Left kidney (tissue), 8 donors: ENCODE results near the gene ALDOC. TPM values are rescaled to one million over a fixed set of nuclear protein-coding genes. Genes with fewer than 3 reads are reported as not detected.
"Not testable (repeated sequence)": the region's sequence is repeated elsewhere in the genome, so short reads cannot be mapped to it uniquely, and the experiment has no call there.

Source experiments
- DNase-seq: peaks from one replicate; pipeline ENCODE4 v3.0.0-alpha.2; 2013
- long read RNA-seq, 8 donors: transcript quantifications; one replicate each; lab custom pipeline, GENCODE V29; 2026
- polyA plus RNA-seq: library from polyadenylated mRNA; unstranded; fragments of 120-200 nt; gene quantifications from one replicate; pipeline ENCODE4 v1.2.1, GENCODE V29; 2013; ENCODE audit not compliant: insufficient read length

Gene ALDOC
- polyA plus RNA-seq: 24.6 TPM
- long read RNA-seq, donor 1, transcript ALDOC-201 (9 exons, 1,982 nt): major isoform, 8 of 9 reads
- long read RNA-seq, donor 1, partial matches to known transcripts: 0 of 9 reads
- long read RNA-seq, donor 1, other reads (novel, unspliced or antisense): 0 of 9 reads
- long read RNA-seq, donor 2, transcript ALDOC-201 (9 exons, 1,982 nt): major isoform, 6 of 12 reads
- long read RNA-seq, donor 2, partial matches to known transcripts: 5 of 12 reads
- long read RNA-seq, donor 2, other reads (novel, unspliced or antisense): 0 of 12 reads
- long read RNA-seq, donor 3, transcript ALDOC-201 (9 exons, 1,982 nt): major isoform, 5 of 12 reads
- long read RNA-seq, donor 3, partial matches to known transcripts: 5 of 12 reads
- long read RNA-seq, donor 3, other reads (novel, unspliced or antisense): 0 of 12 reads
- long read RNA-seq, donor 4: 0 reads
- long read RNA-seq, donor 5, transcript ALDOC-201 (9 exons, 1,982 nt): major isoform, 7 of 24 reads
- long read RNA-seq, donor 5, partial matches to known transcripts: 14 of 24 reads
- long read RNA-seq, donor 5, other reads (novel, unspliced or antisense): 0 of 24 reads
- long read RNA-seq, donor 6, partial matches to known transcripts: 16 of 18 reads
- long read RNA-seq, donor 6, other reads (novel, unspliced or antisense): 0 of 18 reads
- long read RNA-seq, donor 7, transcript ALDOC-201 (9 exons, 1,982 nt): major isoform, 7 of 19 reads
- long read RNA-seq, donor 7, partial matches to known transcripts: 11 of 19 reads
- long read RNA-seq, donor 7, other reads (novel, unspliced or antisense): 0 of 19 reads
- long read RNA-seq, donor 8, partial matches to known transcripts: 0 of 4 reads
- long read RNA-seq, donor 8, other reads (novel, unspliced or antisense): 0 of 4 reads

GRCh38 chr17:28576758-28577465, at the start of gene ALDOC:
ALDOC (minus strand) TSS chr17:28576895; CDS start chr17:28575532, 1,363 bp downstream.
- DNase-seq: peak; percentile 85

GRCh38 chr17:28624148-28624547, 47.5 kb upstream of the ALDOC start:
- no peak for DNase-seq

- no peak for DNase-seq
Measured at GRCh38 chr17:28623696-28624095, 47.0 kb upstream of the ALDOC start.

DNA sequence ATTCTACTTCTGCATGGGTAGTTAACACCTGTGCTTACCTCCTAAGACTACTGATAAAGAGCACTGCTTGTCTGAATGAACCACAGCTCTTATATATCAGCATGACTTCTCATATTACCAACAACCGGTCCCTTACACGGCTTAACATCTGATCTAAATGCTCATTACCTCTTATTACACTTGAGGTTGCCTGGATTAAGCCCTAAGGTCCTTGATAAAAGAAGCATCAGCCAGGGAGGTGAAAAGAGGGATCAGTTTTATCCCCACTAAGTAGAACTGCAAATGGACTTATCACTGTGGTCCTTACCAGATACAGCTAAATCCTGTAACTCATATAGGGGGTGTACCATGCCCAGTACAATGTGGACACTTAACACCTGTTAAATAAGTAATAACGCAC, 45.5 kb upstream of the ALDOC start:
- DNase-seq: no peak

- no peak for DNase-seq
Measured at GRCh38 chr17:28620010-28620409, 43.3 kb upstream of the ALDOC start.

GRCh38 chr17:28618464-28618863, 41.8 kb upstream of the ALDOC start:
- no peak for DNase-seq

GRCh38 chr17:28616281-28616680, 39.6 kb upstream of the ALDOC start:
- no peak for DNase-seq

DNA sequence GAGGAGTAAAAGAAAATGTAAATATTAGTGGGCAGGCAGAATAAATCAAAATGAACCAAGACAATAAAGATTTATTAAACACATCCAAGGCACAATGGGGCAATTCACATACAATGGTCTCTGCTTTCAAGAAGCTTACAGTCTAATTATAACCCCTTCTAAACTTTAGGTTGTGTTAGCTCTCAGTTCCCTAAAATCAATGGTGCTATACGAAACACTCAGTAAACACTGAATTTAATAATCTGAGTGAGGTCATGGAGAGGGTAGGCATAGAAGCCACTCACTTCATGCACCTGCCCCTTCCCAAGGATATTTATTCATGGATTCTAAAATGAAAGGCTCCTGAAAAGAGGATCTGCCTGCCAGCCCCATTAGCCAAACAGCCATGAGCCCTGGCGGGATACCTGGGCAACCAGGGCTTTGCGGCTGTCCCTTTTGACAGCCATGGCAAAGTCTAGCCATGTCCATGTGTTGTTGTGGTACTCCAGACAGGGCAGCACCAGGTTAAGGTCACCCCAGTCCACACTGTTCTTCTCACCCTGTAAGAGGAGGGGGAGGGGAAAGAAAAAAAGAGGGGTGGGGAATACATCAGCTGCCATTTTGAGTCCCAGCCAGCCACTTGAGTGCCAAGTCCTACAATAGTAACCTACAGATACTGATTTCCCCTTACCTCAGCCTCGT, 38.7 kb upstream of the ALDOC start:
- no peak for DNase-seq

DNA sequence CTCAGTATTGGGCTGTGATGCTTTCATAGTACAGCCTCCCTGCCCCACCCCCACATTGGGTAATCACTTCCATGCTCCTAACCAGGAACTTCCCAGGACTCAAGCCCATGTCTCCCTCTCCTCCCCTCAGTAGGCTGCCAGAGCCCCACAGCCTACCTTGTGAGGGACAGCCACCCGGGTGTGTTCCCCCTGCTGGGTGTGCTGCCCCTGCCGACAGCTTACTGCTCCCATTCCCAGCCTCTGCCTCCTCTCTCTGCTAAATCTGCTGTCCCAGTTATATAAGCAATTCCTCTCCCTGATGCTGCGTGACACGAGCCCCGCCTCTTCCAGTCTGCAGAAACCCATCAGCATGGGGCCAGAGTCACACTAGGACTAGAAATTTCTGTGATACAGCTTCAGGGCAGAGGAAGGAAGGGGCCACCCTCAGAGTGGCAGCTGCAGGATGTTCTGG, 37.3 kb upstream of the ALDOC start, which contains the start of gene RSKR:
TSS of gene RSKR (minus strand) at position 255 of the 451 bp plus-strand sequence. CDS start at position 231, 24 bp downstream.
- no peak for DNase-seq

DNA sequence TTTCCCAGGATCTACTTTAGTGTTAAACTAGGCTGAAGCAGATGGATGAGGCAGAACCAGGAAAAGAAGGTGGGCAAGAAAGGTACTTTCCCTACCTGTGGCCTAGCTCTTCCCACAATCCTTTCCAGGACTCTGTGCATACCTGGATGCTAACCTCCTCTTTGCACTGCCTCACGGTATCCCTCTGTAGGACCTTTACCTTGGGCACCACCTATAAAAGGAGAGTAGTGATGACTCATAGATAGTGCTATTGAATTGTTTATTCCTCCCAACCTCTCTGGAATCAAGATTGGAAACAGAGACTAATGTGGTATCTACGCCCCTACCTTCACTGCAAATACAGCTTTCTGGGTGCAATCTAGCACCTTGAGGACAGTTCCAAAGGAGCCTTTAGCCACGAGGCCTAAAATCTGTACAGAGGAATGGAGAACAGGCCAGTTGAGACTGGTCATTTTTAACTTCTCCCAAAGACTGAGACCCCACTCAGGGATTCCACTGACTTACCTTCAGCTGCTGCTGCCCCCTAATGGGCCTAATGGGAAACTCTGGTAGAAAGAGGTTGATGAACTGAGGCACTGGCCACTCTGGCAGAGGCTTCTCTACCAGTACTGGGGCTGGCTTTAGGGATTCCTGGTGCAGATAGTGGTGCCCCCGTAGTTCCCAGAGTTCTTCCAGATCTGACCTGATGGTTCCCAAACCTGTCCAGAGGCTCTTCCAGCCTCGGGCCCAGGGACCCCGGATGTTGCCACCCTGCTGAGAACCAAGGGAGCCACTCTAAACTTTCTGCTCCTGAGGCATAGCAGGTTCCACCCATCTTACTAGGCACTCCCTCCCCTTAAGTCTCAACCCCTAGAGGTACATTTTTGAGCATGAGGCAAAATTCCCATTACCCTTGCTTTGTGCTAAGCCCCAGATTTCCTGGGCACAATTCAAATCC, 36.5 kb upstream of the ALDOC start:
- DNase-seq: peak; percentile 33

DNA sequence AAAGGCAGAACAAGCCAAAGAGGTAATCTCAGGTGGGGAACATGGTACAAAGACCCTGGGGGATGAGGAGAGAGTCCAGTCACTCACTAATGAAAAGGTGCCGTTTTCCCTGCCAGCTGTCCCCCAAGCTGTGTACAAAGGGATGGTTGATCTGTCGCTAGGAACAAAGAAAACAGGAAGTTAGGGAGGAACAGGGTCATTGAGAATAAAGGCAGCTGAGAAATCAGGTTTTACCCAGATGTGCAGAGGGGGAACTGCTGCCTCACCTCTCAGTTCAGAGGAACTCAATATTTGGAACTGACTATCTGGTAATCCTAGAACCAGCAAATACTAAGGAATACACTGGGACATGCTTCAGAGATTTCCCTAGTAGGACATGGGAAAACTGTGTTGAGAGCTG, 35.8 kb upstream of the ALDOC start:
- DNase-seq: no peak

DNA sequence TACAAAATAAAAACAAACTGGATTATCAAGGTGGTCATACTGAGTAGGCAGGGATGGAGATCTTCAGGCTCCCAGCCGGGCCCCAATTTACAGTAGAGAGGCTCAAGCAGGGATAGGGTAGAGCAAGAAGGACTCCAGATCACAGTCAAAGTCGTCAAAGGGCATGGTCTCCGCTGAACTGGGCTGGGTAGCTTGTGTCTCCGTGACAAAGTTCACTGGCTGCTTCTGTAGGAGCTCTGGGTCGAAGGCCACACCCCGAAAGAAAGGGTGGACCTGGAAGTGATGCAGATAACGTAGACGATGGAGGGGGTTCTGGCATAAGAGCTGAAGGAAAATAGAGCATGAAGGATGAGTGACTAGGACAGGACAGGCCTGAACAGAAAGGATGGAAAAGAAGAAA, 33.7 kb upstream of the ALDOC start:
- DNase-seq: no peak

GRCh38 chr17:28604031-28604430, 27.3 kb upstream of the ALDOC start:
- DNase-seq: not testable (repeated sequence)

- peak; percentile 48 for DNase-seq
Measured at GRCh38 chr17:28599311-28600184, 22.9 kb upstream of the ALDOC start.

GRCh38 chr17:28598799-28599310, 22.2 kb upstream of the ALDOC start, which contains the start of gene SPAG5:
SPAG5 (minus strand) TSS chr17:28599025; CDS start chr17:28598946, 79 bp downstream.
- peak; percentile 92 for DNase-seq

- DNase-seq: peak; percentile 11
Measured at GRCh38 chr17:28598389-28598788, 21.7 kb upstream of the ALDOC start.

DNA sequence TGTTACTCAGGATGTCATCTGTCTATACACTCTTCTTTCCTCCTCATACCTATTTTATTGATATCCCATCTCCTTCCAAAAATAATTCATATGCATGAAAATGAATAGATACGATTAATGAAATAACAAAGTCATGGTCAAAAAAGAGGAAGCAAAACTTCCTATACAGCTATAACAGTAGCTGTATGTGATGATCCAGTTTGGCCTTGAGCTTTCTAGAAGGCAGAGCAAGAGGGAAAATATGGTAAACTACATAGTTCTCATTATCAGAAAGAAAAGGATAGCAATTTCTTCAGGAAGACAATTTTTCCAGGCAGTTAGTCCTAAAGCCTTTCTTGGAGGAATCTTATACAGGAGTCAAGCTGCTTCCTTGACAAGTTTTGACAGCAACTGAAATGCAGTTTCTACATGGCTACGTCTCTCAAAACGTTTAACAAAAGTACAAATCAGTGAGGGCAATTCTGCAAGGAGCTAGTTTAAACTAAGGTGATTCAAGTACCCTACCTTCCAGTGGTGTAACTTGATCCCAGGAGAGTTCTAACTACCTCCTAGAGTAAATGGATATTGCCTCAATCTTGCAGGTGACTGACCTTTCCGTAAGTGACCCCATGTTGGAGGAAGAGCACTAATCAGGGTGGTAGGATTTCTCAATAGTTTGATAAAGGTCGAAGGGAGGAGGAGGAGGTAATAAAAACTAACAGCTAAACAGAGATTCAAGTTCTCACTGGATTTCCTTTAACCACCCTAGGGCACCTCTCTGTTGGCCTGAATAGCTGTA, 21.1 kb upstream of the ALDOC start:
- DNase-seq: no peak

GRCh38 chr17:28592260-28592659, 15.6 kb upstream of the ALDOC start:
- DNase-seq: no peak
